Measurements from ENCODE around the gene BIRC6. TPM values are rescaled to one million over a fixed set of nuclear protein-coding genes. Genes with fewer than 3 reads are reported as not detected.
"Not testable (repeated sequence)": the region's sequence is repeated elsewhere in the genome, so short reads cannot be mapped to it uniquely, and the experiment has no call there.

The BIRC6 gene
- total RNA-seq, 2 donors from 2014 or later, result 147 to 148 TPM

GRCh38 chr2:32506446-32506845 lies 149.6 kb downstream of the BIRC6 start:
- peaks cover 4% of the 10 kb centered on the region for H3K4me1 Mint-ChIP-seq
- no peak for DNase-seq
- H3K36me3 Mint-ChIP-seq (ENCODE audit: low read depth), result peaks cover 5% of the 10 kb centered on the region
- peak overlapping the region; percentile 8 for H3K27ac Mint-ChIP-seq
- no peaks in the 10 kb centered on the region for H3K27me3 Mint-ChIP-seq
- ATAC-seq, result no peak
- H3K9me3 ChIP-seq (ENCODE audit: control insufficient read depth, low read length, poor library complexity, severe bottlenecking), result no peaks in the 10 kb centered on the region
- no peak overlapping the region for H3K4me3 Mint-ChIP-seq

- H3K9me3 ChIP-seq (ENCODE audit: control insufficient read depth, low read length, poor library complexity, severe bottlenecking), result no peaks in the 10 kb centered on the region
- Mint-ChIP-seq H3K36me3 (ENCODE audit: low read depth) (peaks cover 2% of the 10 kb centered on the region), H3K27ac (no peak overlapping the region)
Observed at GRCh38 chr2:32514946-32515345, 158.1 kb downstream of the BIRC6 start.

GRCh38 chr2:32516567-32516966 lies 159.7 kb downstream of the BIRC6 start:
- DNase-seq, result no peak
- peaks cover 2% of the 10 kb centered on the region for H3K36me3 Mint-ChIP-seq (ENCODE audit: low read depth)
- no peaks in the 10 kb centered on the region for H3K9me3 ChIP-seq (ENCODE audit: control insufficient read depth, low read length, poor library complexity, severe bottlenecking)
- peak overlapping the region; percentile 21 for H3K27ac Mint-ChIP-seq
- no peak overlapping the region for H3K4me3 Mint-ChIP-seq
- no peaks in the 10 kb centered on the region for H3K4me1 Mint-ChIP-seq
- ATAC-seq, result no peak
- H3K27me3 Mint-ChIP-seq, result no peaks in the 10 kb centered on the region

More at GRCh38 chr2:32514946-32515345, 158.1 kb downstream of the BIRC6 start:
- no peaks in the 10 kb centered on the region for H3K27me3 Mint-ChIP-seq
- no peak for ATAC-seq
- H3K4me3 Mint-ChIP-seq, result no peak overlapping the region
- DNase-seq, result no peak
- H3K4me1 Mint-ChIP-seq, result no peaks in the 10 kb centered on the region

DNA sequence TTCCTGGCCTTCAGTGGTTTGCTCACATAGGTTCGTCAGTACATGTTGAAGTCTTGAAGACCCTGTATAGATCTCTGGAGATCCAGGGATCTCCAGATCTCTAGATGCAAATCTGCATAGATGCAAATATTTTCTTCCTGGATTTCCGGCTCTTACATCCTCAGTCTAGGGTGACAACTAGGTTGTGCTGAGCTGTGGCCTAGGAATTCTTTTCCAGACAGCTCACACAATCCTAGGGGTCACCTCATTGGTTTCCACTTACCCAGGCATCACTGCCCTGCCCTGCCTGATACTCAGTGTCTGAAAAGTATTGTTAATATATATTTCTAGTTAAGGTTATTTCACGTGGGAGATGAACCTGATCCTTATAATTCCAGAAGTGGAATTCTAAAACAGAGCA lies 165.9 kb downstream of the BIRC6 start:
- ATAC-seq (no peak), DNase-seq (no peak)
- no peak overlapping the region for H3K27ac Mint-ChIP-seq
- peaks cover 14% of the 10 kb centered on the region for H3K36me3 Mint-ChIP-seq (ENCODE audit: low read depth)
- H3K27me3 Mint-ChIP-seq, result no peaks in the 10 kb centered on the region
- no peak overlapping the region for H3K4me3 Mint-ChIP-seq
- H3K4me1 Mint-ChIP-seq, result peaks cover 7% of the 10 kb centered on the region
- no peaks in the 10 kb centered on the region for H3K9me3 ChIP-seq (ENCODE audit: control insufficient read depth, low read length, poor library complexity, severe bottlenecking)

- Mint-ChIP-seq H3K36me3 (ENCODE audit: low read depth) (peaks cover 14% of the 10 kb centered on the region), H3K27ac (no peak overlapping the region), H3K4me1 (peaks cover 7% of the 10 kb centered on the region), H3K27me3 (no peaks in the 10 kb centered on the region), H3K4me3 (no peak overlapping the region)
- DNase-seq, result no peak
- H3K9me3 ChIP-seq (ENCODE audit: control insufficient read depth, low read length, poor library complexity, severe bottlenecking), result no peaks in the 10 kb centered on the region
- ATAC-seq, result no peak
Observed at GRCh38 chr2:32523686-32524085, 166.9 kb downstream of the BIRC6 start.

DNA sequence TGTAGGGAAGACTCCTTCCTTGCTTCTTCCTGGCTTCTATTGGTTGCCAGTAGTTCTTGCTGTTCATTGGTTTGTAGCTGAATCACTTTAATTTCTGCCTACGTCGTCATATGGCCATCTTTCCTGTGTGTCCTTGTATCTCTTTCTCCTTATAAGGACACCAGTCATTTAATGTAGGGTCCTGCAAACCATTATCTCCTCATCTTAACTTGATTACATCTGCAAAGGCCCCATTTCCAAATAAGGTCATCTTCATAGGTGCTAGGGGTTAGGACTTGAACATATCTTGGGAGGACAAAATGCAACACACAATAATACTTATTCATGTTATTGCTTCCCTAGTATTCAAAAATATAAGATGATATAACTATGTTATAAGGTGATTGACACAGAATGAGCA lies 175.5 kb downstream of the BIRC6 start:
- no peaks in the 10 kb centered on the region for H3K9me3 ChIP-seq (ENCODE audit: control insufficient read depth, low read length, poor library complexity, severe bottlenecking)
- Mint-ChIP-seq H3K4me3 (no peak overlapping the region), H3K36me3 (ENCODE audit: low read depth) (peaks cover 7% of the 10 kb centered on the region), H3K4me1 (peaks cover 7% of the 10 kb centered on the region), H3K27ac (no peak overlapping the region), H3K27me3 (no peaks in the 10 kb centered on the region)
- DNase-seq, result no peak
- ATAC-seq, result no peak

- Mint-ChIP-seq H3K27ac (no peak overlapping the region), H3K36me3 (ENCODE audit: low read depth) (peaks cover 4% of the 10 kb centered on the region), H3K27me3 (no peaks in the 10 kb centered on the region), H3K4me1 (peaks cover 7% of the 10 kb centered on the region), H3K4me3 (no peak overlapping the region)
- no peaks in the 10 kb centered on the region for H3K9me3 ChIP-seq (ENCODE audit: control insufficient read depth, low read length, poor library complexity, severe bottlenecking)
- ATAC-seq, result no peak
- DNase-seq, result no peak
Observed at GRCh38 chr2:32532961-32533360, 176.1 kb downstream of the BIRC6 start.

DNA sequence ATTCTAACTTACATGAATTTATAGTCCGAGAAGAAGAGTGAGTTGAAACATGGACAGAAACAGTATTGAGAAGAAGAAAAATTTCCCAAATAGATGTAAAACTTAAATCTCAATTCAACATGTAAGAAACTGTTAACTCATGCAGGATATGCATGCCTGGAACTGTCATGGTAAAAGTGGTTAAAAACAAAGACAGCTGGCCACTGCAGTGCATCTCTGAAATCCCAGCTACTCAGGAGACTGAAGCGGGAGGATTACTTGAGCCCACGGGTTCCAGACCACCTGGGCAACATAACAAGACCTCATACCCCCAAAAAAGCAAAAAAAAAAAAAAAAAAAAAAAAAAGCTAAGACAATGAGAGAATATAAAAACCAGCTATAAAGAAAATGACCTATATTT lies 178.0 kb downstream of the BIRC6 start:
- H3K4me1 Mint-ChIP-seq, result peaks cover 11% of the 10 kb centered on the region
- H3K9me3 ChIP-seq (ENCODE audit: control insufficient read depth, low read length, poor library complexity, severe bottlenecking), result no peaks in the 10 kb centered on the region
- DNase-seq (no peak), ATAC-seq (no peak)
- peaks cover 4% of the 10 kb centered on the region for H3K36me3 Mint-ChIP-seq (ENCODE audit: low read depth)
- no peak overlapping the region for H3K4me3 Mint-ChIP-seq
- no peak overlapping the region for H3K27ac Mint-ChIP-seq
- H3K27me3 Mint-ChIP-seq, result no peaks in the 10 kb centered on the region

- H3K36me3 Mint-ChIP-seq (ENCODE audit: low read depth), result peaks cover under 1% of the 10 kb centered on the region
- H3K27ac Mint-ChIP-seq, result peak overlapping the region; percentile 43
- H3K27me3 Mint-ChIP-seq, result no peaks in the 10 kb centered on the region
Observed at GRCh38 chr2:32538735-32539134, 181.9 kb downstream of the BIRC6 start.

GRCh38 chr2:32552483-32552882 lies 195.7 kb downstream of the BIRC6 start:
- not testable (repeated sequence) for ATAC-seq; DNase-seq; H3K4me1 Mint-ChIP-seq; H3K27ac Mint-ChIP-seq; H3K27me3 Mint-ChIP-seq; H3K4me3 Mint-ChIP-seq; H3K36me3 Mint-ChIP-seq (ENCODE audit: low read depth); H3K9me3 ChIP-seq (ENCODE audit: control insufficient read depth, low read length, poor library complexity, severe bottlenecking)

More at GRCh38 chr2:32538735-32539134, 181.9 kb downstream of the BIRC6 start:
- Mint-ChIP-seq H3K4me1 (peaks cover 12% of the 10 kb centered on the region), H3K4me3 (no peak overlapping the region)
- no peaks in the 10 kb centered on the region for H3K9me3 ChIP-seq (ENCODE audit: control insufficient read depth, low read length, poor library complexity, severe bottlenecking)
- DNase-seq, result no peak
- ATAC-seq, result no peak

DNA sequence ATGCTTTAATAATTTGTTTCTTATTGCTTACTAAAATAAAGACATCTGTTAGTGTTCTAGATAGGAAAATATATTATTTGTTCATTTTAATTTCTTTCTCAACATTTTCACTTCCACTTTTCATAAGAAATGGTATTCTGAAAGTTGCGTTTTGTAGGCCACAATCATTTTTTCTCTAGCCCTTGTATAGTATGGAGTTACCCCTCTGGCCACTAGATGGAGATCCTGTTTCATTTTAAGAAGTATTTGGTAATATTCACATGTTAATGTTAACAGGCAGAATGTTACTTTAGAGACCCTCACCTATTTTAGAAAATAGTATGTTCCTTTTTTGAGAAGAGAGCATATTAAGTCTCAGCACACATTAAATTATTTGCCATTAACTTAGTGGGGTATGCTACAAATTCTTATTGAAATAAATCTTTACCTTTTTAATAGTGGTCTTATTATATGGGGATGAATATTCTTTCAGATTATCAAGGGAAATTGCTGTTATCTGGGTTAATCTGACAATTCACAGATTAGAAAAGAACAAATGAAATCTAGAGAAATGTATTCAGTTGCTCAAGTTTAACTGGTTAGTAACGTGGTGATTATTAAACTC lies 197.1 kb downstream of the BIRC6 start:
- Mint-ChIP-seq H3K27me3 (no peaks in the 10 kb centered on the region), H3K36me3 (ENCODE audit: low read depth) (no peaks in the 10 kb centered on the region), H3K27ac (no peak overlapping the region), H3K4me3 (no peak overlapping the region), H3K4me1 (no peaks in the 10 kb centered on the region)
- peak; percentile 78 for ATAC-seq
- DNase-seq, result no peak
- H3K9me3 ChIP-seq (ENCODE audit: control insufficient read depth, low read length, poor library complexity, severe bottlenecking), result no peaks in the 10 kb centered on the region

DNA sequence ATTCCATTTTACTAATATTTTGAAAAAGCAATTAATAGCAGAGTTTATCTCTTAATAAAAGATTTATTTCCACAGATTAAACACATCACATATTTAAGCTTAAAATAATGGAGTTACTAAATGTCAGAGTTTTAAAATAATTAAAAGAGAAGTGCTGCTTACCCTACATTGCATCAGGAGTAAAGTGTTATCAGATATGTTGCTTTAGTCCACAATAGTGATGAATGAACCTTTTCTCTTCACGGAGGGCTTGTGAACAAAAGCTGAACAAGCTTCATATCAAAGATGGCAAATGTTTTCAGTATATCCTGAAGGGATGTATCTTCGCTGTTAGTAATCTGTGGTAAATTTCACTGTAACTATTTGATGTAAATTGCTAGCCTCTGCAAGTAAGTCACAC lies 201.7 kb downstream of the BIRC6 start:
- H3K27ac Mint-ChIP-seq, result no peak overlapping the region
- no peaks in the 10 kb centered on the region for H3K9me3 ChIP-seq (ENCODE audit: control insufficient read depth, low read length, poor library complexity, severe bottlenecking)
- H3K4me1 Mint-ChIP-seq, result no peaks in the 10 kb centered on the region
- H3K4me3 Mint-ChIP-seq, result no peak overlapping the region
- DNase-seq (no peak), ATAC-seq (no peak)
- peaks cover 2% of the 10 kb centered on the region for H3K36me3 Mint-ChIP-seq (ENCODE audit: low read depth)
- H3K27me3 Mint-ChIP-seq, result no peaks in the 10 kb centered on the region

- Mint-ChIP-seq H3K27me3 (no peaks in the 10 kb centered on the region), H3K4me3 (no peak overlapping the region), H3K27ac (peak overlapping the region; percentile 53), H3K4me1 (peaks cover 3% of the 10 kb centered on the region), H3K36me3 (ENCODE audit: low read depth) (peaks cover 2% of the 10 kb centered on the region)
- no peaks in the 10 kb centered on the region for H3K9me3 ChIP-seq (ENCODE audit: control insufficient read depth, low read length, poor library complexity, severe bottlenecking)
- ATAC-seq (no peak), DNase-seq (no peak)
Observed at GRCh38 chr2:32559136-32559535, 202.3 kb downstream of the BIRC6 start.

GRCh38 chr2:32562906-32563305 lies 206.1 kb downstream of the BIRC6 start:
- H3K4me1 Mint-ChIP-seq, result peaks cover 6% of the 10 kb centered on the region
- DNase-seq (no peak), ATAC-seq (no peak)
- no peak overlapping the region for H3K4me3 Mint-ChIP-seq
- peaks cover 2% of the 10 kb centered on the region for H3K36me3 Mint-ChIP-seq (ENCODE audit: low read depth)
- H3K27ac Mint-ChIP-seq, result no peak overlapping the region
- no peaks in the 10 kb centered on the region for H3K27me3 Mint-ChIP-seq
- H3K9me3 ChIP-seq (ENCODE audit: control insufficient read depth, low read length, poor library complexity, severe bottlenecking), result no peaks in the 10 kb centered on the region

All from T-helper 17 cell (primary cell).